PFSK-1 (cell line): ENCODE results near the gene CACNA2D2.

Experiments used
- FOXP2 ChIP-seq: optimal IDR thresholded peaks from 2 replicates; pipeline ENCODE3; 2011; ENCODE audit warnings: borderline replicate concordance, control low read depth, inconsistent platforms; ENCODE audit not compliant: insufficient read depth; ENCODE audit errors: extremely low read length, extremely low read depth
- POLR2AphosphoS5 ChIP-seq: IDR thresholded peaks from 2 replicates; pipeline ENCODE4 v1.6.1; 2012; ENCODE audit warnings: low read depth, mild to moderate bottlenecking, control low read depth, low read length, moderate library complexity
- SIN3A ChIP-seq: IDR thresholded peaks from 2 replicates; pipeline ENCODE4 v1.6.1; 2012; ENCODE audit warnings: mild to moderate bottlenecking, low read length, moderate library complexity, borderline replicate concordance; ENCODE audit not compliant: insufficient read depth
- TAF1 ChIP-seq: IDR thresholded peaks from 2 replicates; pipeline ENCODE4 v1.6.1; 2012; ENCODE audit warnings: low read length, control low read depth, borderline replicate concordance; ENCODE audit not compliant: insufficient read depth
- TF ChIP-seq, protein P1 (sequence below), 2 experiments: IDR thresholded peaks; 2 replicates each; pipeline versions ENCODE4 v1.6.1 to v1.8.0; 2011 to 2012; ENCODE audit warnings: low read depth in 2 of 2, low read length in 2 of 2, control low read depth in 1 of 2, inconsistent platforms in 1 of 2, mild to moderate bottlenecking in 1 of 2, moderate library complexity in 1 of 2; ENCODE audit not compliant: insufficient read depth in 1 of 2

CACNA2D2 gene

GRCh38 chr3:50325497-50326181 is 177.8 kb downstream of the CACNA2D2 start:
- TF ChIP-seq, protein P1, sequence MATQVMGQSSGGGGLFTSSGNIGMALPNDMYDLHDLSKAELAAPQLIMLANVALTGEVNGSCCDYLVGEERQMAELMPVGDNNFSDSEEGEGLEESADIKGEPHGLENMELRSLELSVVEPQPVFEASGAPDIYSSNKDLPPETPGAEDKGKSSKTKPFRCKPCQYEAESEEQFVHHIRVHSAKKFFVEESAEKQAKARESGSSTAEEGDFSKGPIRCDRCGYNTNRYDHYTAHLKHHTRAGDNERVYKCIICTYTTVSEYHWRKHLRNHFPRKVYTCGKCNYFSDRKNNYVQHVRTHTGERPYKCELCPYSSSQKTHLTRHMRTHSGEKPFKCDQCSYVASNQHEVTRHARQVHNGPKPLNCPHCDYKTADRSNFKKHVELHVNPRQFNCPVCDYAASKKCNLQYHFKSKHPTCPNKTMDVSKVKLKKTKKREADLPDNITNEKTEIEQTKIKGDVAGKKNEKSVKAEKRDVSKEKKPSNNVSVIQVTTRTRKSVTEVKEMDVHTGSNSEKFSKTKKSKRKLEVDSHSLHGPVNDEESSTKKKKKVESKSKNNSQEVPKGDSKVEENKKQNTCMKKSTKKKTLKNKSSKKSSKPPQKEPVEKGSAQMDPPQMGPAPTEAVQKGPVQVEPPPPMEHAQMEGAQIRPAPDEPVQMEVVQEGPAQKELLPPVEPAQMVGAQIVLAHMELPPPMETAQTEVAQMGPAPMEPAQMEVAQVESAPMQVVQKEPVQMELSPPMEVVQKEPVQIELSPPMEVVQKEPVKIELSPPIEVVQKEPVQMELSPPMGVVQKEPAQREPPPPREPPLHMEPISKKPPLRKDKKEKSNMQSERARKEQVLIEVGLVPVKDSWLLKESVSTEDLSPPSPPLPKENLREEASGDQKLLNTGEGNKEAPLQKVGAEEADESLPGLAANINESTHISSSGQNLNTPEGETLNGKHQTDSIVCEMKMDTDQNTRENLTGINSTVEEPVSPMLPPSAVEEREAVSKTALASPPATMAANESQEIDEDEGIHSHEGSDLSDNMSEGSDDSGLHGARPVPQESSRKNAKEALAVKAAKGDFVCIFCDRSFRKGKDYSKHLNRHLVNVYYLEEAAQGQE (IDR thresholded peaks at IDR 0.05; ENCODE audit: insufficient read depth in 1 of 2, low read depth in 2 of 2, low read length in 2 of 2): no peak
- TF ChIP-seq POLR2AphosphoS5 (no peak), SIN3A (no peak), FOXP2 (no peak), TAF1 (no peak)

DNA sequence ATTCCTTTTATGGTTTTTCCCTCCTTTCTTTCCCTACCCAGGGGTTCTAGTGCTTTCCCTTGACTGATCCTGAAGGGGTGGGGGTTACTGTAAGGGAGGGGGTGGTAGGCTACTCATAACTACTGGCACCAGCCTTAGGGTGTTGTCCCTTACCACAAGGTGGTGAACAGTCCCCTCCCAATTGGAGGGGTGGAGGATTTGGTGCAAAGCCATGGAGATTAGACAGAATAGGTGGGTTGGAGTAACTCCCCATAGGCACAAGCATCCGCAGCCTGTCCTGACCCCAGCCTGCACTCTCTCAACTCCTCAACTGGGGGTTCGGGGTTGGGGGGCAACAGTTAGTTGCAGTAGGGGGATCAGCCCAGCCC is 178.3 kb downstream of the CACNA2D2 start:
- TF ChIP-seq TAF1 (no peak), POLR2AphosphoS5 (no peak), FOXP2 (no peak), SIN3A (no peak)
- TF ChIP-seq, protein P1 (IDR thresholded peaks at IDR 0.05; ENCODE audit: insufficient read depth in 1 of 2, low read depth in 2 of 2, low read length in 2 of 2): no peak

DNA sequence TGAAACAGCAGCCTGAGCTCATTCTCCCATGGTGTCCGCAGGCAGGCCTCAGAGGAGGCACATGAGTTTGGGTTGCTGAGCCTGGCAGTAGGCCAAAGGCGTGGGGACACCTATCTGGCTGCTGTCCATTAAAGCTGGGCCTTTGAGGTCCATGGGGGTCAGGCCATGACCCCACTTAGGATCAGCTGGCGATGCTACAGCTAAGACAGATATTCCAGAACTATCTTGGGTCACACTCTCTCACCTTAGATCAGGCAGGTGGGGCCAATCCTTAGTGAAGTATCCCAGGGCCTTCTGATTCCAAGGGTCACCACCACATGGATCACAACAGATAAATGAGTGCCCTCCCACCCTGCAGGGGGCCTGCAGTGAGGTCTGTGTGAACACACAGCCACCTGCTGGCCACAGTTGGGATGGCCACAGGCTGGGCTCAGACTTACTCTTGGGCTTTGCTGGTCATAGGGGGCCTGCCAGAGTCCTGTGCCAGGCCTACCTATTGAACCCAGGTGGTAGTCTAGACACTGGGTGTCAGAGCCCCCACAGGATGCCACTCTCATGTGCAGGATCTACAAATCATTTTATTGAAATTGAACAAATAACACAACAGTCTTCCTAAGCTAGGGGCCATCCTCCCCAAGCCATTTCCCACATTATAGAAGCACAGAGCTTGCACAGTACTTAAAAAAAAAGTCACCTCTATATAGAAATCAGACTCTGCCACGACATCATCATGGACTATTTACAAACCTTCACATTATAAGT is 178.9 kb downstream of the CACNA2D2 start:
- no peak for TF ChIP-seq SIN3A
- TF ChIP-seq, protein P1 (IDR thresholded peaks at IDR 0.05; ENCODE audit: insufficient read depth in 1 of 2, low read depth in 2 of 2, low read length in 2 of 2): no peak
- no peak for TF ChIP-seq TAF1
- TF ChIP-seq POLR2AphosphoS5: no peak
- TF ChIP-seq FOXP2: no peak

- TF ChIP-seq, protein P1 (IDR thresholded peaks at IDR 0.05; ENCODE audit: insufficient read depth in 1 of 2, low read depth in 2 of 2, low read length in 2 of 2): no peak
- TF ChIP-seq SIN3A (no peak), POLR2AphosphoS5 (no peak), TAF1 (no peak), FOXP2 (no peak)
Measured at GRCh38 chr3:50323614-50324199, 179.7 kb downstream of the CACNA2D2 start.
